22Rv1 (cell line): ENCODE measurements around the gene SPINDOC.

Source experiments
- H3K27ac ChIP-seq: fragments of 450-650 bp; 2 replicates; pipeline ENCODE4 v1.5.1; 2017
- ZFX ChIP-seq: fragments of 450-650 bp; IDR thresholded peaks from 2 replicates; pipeline ENCODE4 v1.6.1; 2017; ENCODE audit warnings: antibody characterized with exemption, borderline replicate concordance
- TF ChIP-seq, protein P1 (sequence below): fragments of 450-650 bp; IDR thresholded peaks from 2 replicates; pipeline ENCODE4 v1.5.1; 2017; ENCODE audit warnings: mild to moderate bottlenecking

The SPINDOC gene, protein sequence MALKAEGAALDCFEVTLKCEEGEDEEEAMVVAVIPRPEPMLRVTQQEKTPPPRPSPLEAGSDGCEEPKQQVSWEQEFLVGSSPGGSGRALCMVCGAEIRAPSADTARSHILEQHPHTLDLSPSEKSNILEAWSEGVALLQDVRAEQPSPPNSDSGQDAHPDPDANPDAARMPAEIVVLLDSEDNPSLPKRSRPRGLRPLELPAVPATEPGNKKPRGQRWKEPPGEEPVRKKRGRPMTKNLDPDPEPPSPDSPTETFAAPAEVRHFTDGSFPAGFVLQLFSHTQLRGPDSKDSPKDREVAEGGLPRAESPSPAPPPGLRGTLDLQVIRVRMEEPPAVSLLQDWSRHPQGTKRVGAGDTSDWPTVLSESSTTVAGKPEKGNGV

DNA sequence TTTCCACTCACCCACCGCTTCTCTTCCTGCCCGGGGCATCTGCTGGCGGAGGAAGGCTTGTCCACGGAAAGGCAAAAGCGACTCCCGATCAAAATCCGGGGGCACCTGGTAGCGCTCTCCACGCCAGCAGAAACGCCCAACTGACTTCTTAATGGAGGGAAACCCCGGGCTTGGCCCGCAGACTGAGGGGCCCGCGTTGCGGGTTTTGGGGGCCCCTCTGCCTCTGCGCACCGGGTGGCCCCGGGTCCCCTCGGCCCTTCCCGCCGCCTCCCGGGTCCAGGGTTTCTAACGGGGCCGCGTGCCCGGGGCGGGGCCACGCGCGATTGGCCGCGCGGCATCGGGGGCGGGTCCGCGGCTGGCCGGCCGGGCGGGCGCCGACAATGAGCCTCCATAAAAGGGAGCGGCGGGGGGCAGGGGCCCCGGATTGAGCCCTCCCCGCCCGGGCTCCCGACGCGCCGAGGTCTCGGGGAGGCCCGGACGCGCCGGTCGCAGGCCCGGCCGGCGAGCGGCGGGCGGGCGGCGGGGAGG is at the start of gene SPINDOC:
Gene SPINDOC, plus strand, starts transcription at position 422 of the 528 bp plus-strand sequence. CDS start 231 bp downstream, outside the sequence.
- TF ChIP-seq, protein P1, sequence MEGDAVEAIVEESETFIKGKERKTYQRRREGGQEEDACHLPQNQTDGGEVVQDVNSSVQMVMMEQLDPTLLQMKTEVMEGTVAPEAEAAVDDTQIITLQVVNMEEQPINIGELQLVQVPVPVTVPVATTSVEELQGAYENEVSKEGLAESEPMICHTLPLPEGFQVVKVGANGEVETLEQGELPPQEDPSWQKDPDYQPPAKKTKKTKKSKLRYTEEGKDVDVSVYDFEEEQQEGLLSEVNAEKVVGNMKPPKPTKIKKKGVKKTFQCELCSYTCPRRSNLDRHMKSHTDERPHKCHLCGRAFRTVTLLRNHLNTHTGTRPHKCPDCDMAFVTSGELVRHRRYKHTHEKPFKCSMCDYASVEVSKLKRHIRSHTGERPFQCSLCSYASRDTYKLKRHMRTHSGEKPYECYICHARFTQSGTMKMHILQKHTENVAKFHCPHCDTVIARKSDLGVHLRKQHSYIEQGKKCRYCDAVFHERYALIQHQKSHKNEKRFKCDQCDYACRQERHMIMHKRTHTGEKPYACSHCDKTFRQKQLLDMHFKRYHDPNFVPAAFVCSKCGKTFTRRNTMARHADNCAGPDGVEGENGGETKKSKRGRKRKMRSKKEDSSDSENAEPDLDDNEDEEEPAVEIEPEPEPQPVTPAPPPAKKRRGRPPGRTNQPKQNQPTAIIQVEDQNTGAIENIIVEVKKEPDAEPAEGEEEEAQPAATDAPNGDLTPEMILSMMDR, result no peak
- H3K27ac ChIP-seq, result peak within 1 kb of the TSS; percentile 60

DNA sequence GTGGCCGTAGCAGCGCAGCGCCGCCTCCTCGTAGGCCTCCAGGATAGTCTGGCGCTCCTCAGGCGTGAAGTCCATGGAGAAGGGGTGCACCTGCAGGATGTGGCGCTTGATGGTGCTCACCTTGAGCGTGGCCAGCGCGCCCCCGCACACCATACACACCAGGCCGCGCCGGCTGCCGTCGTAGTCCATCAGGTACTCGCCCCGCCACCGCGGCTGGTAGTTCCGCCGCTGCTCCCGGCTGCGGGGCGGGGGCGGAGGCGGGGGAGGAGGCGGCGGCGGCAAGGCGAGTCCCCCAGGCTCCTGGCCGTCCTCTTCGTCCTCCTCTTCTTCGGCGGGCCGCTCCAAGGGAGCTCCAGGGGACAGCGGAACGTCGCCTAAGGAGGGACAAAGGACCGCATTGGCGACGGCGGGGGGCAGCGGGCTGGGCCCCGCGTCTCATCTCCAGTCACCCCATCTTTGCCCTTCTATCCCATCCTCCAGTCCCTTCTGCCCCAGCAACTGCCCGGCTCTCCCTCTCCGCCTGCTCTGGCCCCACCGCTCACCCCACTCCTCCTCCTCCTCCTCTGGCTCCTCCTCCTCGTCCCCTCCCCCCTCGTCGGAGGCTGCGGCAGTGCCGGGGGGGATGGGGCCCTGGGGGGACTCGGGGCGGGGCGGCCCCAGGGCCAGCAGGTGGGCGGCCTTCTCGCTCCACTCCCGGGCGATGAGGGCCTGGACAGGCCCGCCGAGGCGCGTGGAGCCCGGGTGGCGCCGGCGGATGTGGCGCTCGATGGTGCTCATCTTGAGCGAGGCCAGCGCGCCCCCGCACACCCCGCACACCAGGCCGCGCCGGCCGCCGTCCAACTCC is 49.5 kb upstream of the SPINDOC start:
- TF ChIP-seq, protein P1, result 0 out of 2 replicates have a peak, but pooled peaks have one; percentile 0
- no peak for TF ChIP-seq ZFX
- H3K27ac ChIP-seq, result peak overlapping the region; percentile 83

DNA sequence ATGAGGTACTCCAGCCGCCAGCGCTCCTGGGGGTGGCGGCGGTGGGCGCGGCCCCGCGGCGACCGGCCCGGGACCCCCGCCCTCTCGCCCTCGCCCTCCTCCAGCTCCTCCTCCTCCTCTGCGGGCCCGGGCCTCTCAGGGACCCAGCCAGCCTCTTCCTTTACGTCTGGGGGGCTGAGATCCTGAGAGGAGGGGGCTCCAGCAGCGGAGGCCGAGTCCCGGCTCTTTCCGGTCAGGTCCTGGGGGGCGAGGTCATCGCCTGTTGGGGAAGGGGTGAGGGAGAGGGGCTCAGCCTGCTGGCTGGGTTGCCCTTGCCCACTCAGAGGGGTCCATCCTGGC is 48.9 kb upstream of the SPINDOC start:
- TF ChIP-seq ZFX, result no peak
- TF ChIP-seq, protein P1, result no peak
- H3K27ac ChIP-seq, result peak overlapping the region; percentile 83

DNA sequence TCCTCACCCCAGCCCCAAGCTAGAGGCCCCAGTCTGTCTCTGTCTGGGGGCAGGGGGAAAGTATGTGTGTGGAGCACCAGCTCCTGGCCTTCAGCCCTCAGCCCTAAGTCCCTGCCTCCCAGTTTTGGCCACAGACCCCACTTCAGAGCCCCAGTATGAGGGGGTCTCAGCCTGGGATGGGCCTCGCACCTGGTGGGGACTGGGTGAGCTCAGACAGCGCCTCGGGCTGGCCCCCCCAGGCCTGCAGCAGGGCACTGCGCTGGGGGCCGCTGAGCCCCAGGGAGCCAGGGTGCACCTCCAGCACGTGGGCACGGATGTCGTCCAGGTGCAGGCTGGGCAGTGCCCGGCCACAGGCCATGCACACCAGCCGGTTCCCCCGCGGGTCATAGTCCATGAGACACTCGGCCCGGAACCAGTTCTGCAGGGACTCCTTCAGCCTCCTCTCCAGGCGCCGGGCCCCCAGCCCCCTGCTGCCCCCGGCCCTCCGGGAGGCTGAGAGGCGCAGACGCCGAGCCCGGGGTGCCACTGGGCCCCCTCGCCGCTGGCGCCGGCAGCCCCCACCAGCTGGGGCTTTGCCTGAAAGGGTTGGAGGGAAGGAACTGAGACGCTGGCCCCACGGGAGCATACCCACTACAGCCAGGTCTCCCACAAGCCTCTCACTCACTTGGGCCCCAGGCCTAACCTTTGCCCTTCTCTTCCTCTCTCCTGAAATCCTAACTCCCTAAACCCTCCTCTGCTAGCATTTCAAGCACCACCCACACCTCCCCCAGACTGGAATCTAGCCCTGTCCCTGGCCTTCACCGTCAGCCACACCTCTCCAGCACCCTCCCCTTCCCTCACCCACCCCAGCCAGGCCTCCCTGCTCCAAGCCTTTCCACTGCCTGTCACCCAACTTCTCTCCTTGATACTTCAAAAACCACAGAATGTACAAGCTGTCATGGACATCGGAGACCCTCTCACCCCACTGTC is 48.3 kb upstream of the SPINDOC start:
- H3K27ac ChIP-seq, result peak overlapping the region; percentile 83
- TF ChIP-seq, protein P1, result no peak
- no peak for TF ChIP-seq ZFX

DNA sequence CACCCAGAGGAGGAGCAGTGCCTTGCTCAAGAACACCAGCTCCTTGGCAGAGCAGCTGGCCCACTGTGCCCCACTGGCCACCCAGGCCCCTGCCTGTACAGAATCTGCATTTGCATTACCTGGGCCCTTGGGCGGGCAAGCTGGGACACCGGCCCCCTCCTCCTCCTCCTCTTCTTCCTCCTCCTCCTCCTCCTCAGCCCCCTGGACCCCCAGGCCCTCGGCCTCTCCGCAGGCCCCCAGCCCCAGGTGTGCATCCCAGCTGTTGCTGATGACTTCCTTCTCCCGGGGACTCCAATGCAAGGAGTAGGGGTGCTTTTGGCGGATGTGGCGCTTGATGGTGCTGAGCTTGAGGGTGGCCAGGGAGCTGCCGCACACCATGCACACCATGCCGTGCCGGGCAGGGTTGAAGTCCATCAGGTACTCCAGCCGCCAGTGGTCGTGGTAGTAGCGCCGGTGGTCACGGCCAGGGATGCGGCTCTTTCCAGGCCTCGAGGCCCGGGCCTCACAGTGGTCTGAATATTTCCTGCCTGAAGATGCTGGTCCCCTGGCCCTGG is 47.5 kb upstream of the SPINDOC start:
- TF ChIP-seq, protein P1, result no peak
- TF ChIP-seq ZFX, result no peak
- H3K27ac ChIP-seq, result peak overlapping the region; percentile 83

DNA sequence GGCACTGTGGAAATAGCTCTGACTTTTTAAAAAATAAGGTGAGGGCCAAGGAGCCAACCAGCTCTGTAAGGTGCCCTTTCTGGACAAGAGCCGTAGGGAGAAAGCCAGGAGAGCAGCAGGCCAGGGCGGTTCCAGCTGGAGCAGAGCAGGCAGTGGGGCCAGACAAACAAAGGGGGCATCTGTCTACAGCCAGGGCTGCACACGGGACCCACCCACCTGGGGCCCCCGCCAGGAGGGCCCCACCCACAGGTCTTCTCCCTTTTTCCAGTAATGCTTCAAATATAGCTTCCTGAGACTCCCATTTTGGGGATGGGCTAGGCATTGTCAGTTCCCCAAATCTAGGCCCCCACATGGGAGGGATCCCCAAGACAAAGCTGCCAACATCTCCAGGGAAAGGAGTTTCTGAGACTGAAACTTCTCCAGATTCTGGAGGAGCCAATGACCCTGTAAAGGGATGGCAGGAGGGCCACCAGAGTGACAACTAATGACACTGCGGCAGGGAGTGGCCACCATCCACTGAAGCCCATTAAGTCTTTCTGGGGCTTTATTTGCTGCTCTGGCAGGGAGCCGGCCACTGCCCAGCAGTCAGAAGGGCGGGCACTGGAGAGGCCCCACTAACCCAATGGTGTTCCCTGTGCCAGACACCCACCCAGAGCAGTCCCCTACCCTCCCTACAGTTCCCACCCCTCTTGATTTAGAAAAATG is 46.6 kb upstream of the SPINDOC start:
- peak overlapping the region; percentile 83 for H3K27ac ChIP-seq

More for the DNA sequence above, 46.6 kb upstream of the SPINDOC start:
- TF ChIP-seq, protein P1, result no peak
- no peak for TF ChIP-seq ZFX
